IMR-90 (cell line): ENCODE data around the gene HOGA1. TPM values are rescaled to one million over a fixed set of nuclear protein-coding genes. Genes with fewer than 3 reads are reported as not detected.

Source experiments
- ATAC-seq: fragments of 200-7000 bp; cut with Tn5 transposase; 2 replicates; pipeline ENCODE4 v1.9.1; 2020; ENCODE audit warnings: low read depth, mild to moderate bottlenecking, moderate library complexity
- BruUV-seq: library from RNA; stranded (reverse); fragments of 400-500 nt; replicated peaks from 2 replicates; lab custom pipeline; 2021; lab: Mats Ljungman, UMichigan
- CTCF ChIA-PET: fragments of 300-600 bp; formaldehyde crosslinking; extraction: SDS; loops from one replicate; lab custom pipeline; 2021; ENCODE audit warnings: antibody characterized with exemption; lab: Yijun Ruan, JAX
- POLR2A ChIA-PET: fragments of 300-600 bp; sonication (Branson Sonifier 250); formaldehyde crosslinking; loops from one replicate; lab custom pipeline; 2022; ENCODE audit warnings: antibody characterized with exemption; ENCODE audit not compliant: unreplicated experiment; lab: Charles Lee
- DNase-seq: peaks from one replicate; pipeline ENCODE4 v3.0.0; 2013
- H2AFZ ChIP-seq: replicated peaks from 2 replicates; pipeline ENCODE3; 2013; ENCODE audit warnings: low read length, mild to moderate bottlenecking; ENCODE audit not compliant: poor library complexity
- H2AK5ac ChIP-seq: 2 replicates; pipeline ENCODE4 v1.6.1; 2013; ENCODE audit warnings: low read depth, low read length, inconsistent platforms
- H2AK9ac ChIP-seq: replicated peaks from 2 replicates; pipeline ENCODE3; 2013; ENCODE audit warnings: mild to moderate bottlenecking, low read depth, low read length, moderate library complexity; ENCODE audit not compliant: poor library complexity
- H2BK120ac ChIP-seq: 2 replicates; pipeline ENCODE4 v1.6.1; 2013; ENCODE audit warnings: low read depth, low read length, inconsistent platforms
- H2BK15ac ChIP-seq: 3 replicates; pipeline ENCODE4 v1.6.1; 2013; ENCODE audit warnings: low read depth, low read length, inconsistent platforms
- H2BK20ac ChIP-seq: 2 replicates; pipeline ENCODE4 v1.6.1; 2013; ENCODE audit warnings: low read depth, mild to moderate bottlenecking, inconsistent platforms, low read length, moderate library complexity
- H2BK5ac ChIP-seq: 2 replicates; pipeline ENCODE4 v1.6.1; 2013; ENCODE audit warnings: mild to moderate bottlenecking, low read depth, low read length, inconsistent platforms; ENCODE audit not compliant: poor library complexity, severe bottlenecking
- H3K14ac ChIP-seq: replicated peaks from 2 replicates; pipeline ENCODE4 v1.6.1; 2013; ENCODE audit warnings: low read depth, low read length, inconsistent platforms
- H3K18ac ChIP-seq: 2 replicates; pipeline ENCODE4 v1.6.1; 2013; ENCODE audit warnings: low read depth, low read length, control low read depth
- H3K23ac ChIP-seq: 2 replicates; pipeline ENCODE4 v1.6.1; 2013; ENCODE audit warnings: low read depth, low read length, inconsistent platforms
- H3K27ac ChIP-seq: 2 replicates; pipeline ENCODE4 v1.5.1; 2013; ENCODE audit warnings: mild to moderate bottlenecking, control low read depth, low read length; ENCODE audit not compliant: insufficient read depth
- H3K27me3 ChIP-seq: 2 replicates; pipeline ENCODE4 v1.6.1; 2013; ENCODE audit warnings: low read length; ENCODE audit not compliant: control insufficient read depth, insufficient read depth
- H3K36me3 ChIP-seq: 2 replicates; pipeline ENCODE4 v1.6.1; 2013; ENCODE audit warnings: low read length, mixed read lengths; ENCODE audit not compliant: control insufficient read depth, insufficient read depth
- H3K4ac ChIP-seq: 2 replicates; pipeline ENCODE4 v1.6.1; 2013; ENCODE audit warnings: low read depth, low read length, inconsistent platforms
- H3K4me1 ChIP-seq: 2 replicates; pipeline ENCODE4 v1.6.1; 2013; ENCODE audit warnings: low read length, mixed read lengths; ENCODE audit not compliant: control insufficient read depth, insufficient read depth
- H3K4me2 ChIP-seq: 2 replicates; pipeline ENCODE4 v1.6.1; 2013; ENCODE audit warnings: low read depth, mild to moderate bottlenecking, control low read depth, low read length, moderate library complexity
- H3K4me3 ChIP-seq: 2 replicates; pipeline ENCODE4 v1.5.1; 2013; ENCODE audit warnings: low read depth, mild to moderate bottlenecking, control low read depth, low read length, moderate library complexity; ENCODE audit not compliant: insufficient read depth
- H3K56ac ChIP-seq: 2 replicates; pipeline ENCODE4 v1.6.1; 2013; ENCODE audit warnings: low read length, inconsistent platforms; ENCODE audit not compliant: insufficient read depth; ENCODE audit errors: extremely low read depth
- H3K79me1 ChIP-seq, 2 experiments: 2 replicates each; pipeline ENCODE4 v1.6.1; 2013; ENCODE audit warnings: low read length in 2 of 2, inconsistent platforms in 1 of 2, low read depth in 1 of 2
- H3K9ac ChIP-seq: 2 replicates; pipeline ENCODE4 v1.6.1; 2013; ENCODE audit warnings: low read depth, low read length, control low read depth
- H3K9me1 ChIP-seq: 2 replicates; pipeline ENCODE4 v1.6.1; 2013; ENCODE audit warnings: low read length, inconsistent platforms; ENCODE audit not compliant: insufficient read depth
- H3K9me3 ChIP-seq: 2 replicates; pipeline ENCODE4 v1.6.1; 2013; ENCODE audit warnings: low read length; ENCODE audit not compliant: control insufficient read depth, insufficient read depth
- H4K20me1 ChIP-seq: 2 replicates; pipeline ENCODE4 v1.6.1; 2013; ENCODE audit warnings: low read length, inconsistent platforms; ENCODE audit not compliant: insufficient read depth
- H4K5ac ChIP-seq: 2 replicates; pipeline ENCODE4 v1.6.1; 2013; ENCODE audit warnings: mild to moderate bottlenecking, low read depth, low read length, control low read depth
- H4K8ac ChIP-seq, 2 experiments: 2 replicates each; pipeline ENCODE4 v1.6.1; 2013; ENCODE audit warnings: low read depth in 2 of 2, low read length in 2 of 2, control low read depth in 1 of 2, inconsistent platforms in 1 of 2
- H4K91ac ChIP-seq: 2 replicates; pipeline ENCODE4 v1.6.1; 2013; ENCODE audit warnings: low read depth, low read length, inconsistent platforms; ENCODE audit not compliant: insufficient read depth
- BHLHE40 ChIP-seq: fragments of 150-350 bp; IDR thresholded peaks from 2 replicates; pipeline ENCODE4 v1.6.1; 2016; ENCODE audit warnings: mild to moderate bottlenecking, low read depth, low read length
- CEBPB ChIP-seq: IDR thresholded peaks from 2 replicates; pipeline ENCODE4 v1.6.1; 2012; ENCODE audit warnings: low read depth, low read length, improper control_type of control experiment
- FOS ChIP-seq: fragments of 150-350 bp; IDR thresholded peaks from 2 replicates; pipeline ENCODE4 v1.6.1; 2016; ENCODE audit warnings: low read depth, low read length
- MAFK ChIP-seq: IDR thresholded peaks from 2 replicates; pipeline ENCODE4 v1.6.1; 2012; ENCODE audit warnings: low read depth, low read length, improper control_type of control experiment
- MAZ ChIP-seq: IDR thresholded peaks from 2 replicates; pipeline ENCODE4 v1.6.1; 2012; ENCODE audit warnings: low read depth, mild to moderate bottlenecking, low read length, improper control_type of control experiment, moderate library complexity, borderline replicate concordance
- POLR2A ChIP-seq: IDR thresholded peaks from 2 replicates; pipeline ENCODE4 v1.6.1; 2012; ENCODE audit warnings: mild to moderate bottlenecking, low read depth, low read length
- RAD21 ChIP-seq: IDR thresholded peaks from 2 replicates; pipeline ENCODE4 v1.6.1; 2012; ENCODE audit warnings: low read length, improper control_type of control experiment
- WGBS, 2 experiments: methylation state at CpG; one replicate each; pipeline versions ENCODE4 v1.1.5 to v1.1.7; 2013; ENCODE audit warnings: missing lambda C conversion rate in 2 of 2; ENCODE audit not compliant: insufficient read length in 1 of 2; ENCODE audit errors: extremely low coverage in 2 of 2; 5-methylcytosine and 5-hydroxymethylcytosine counted together
- dilution Hi-C: fragments of 300-500 bp; cut with HindIII; formaldehyde crosslinking; loops from one replicate; pipeline ENCODE4 v1.14.3; 2018; ENCODE audit warnings: low sequenced_read_pairs; ENCODE audit not compliant: unreplicated experiment
- in situ Hi-C: fragments of 300-500 bp; cut with MboI; formaldehyde crosslinking; loops from 3 replicates; pipeline ENCODE4 v1.14.3; 2019; ENCODE audit warnings: low sequenced_read_pairs, inconsistent platforms, mixed read lengths
- intact Hi-C: fragments of 100-400 bp; cut with micrococcal nuclease; formaldehyde crosslinking; loops from 2 replicates; pipeline ENCODE4 v1.10.0; 2022
- polyA plus RNA-seq, 3 experiments: library from polyadenylated mRNA; depleted of rRNA; stranded (reverse); fragments of >200 nt; gene quantifications; 2 replicates each; pipeline ENCODE4 v1.2.3, GENCODE V29; 2012; ENCODE audit warnings: low replicate concordance in 1 of 3
- total RNA-seq: library from RNA; depleted of rRNA; stranded (reverse); fragments of >200 nt; gene quantifications from 2 replicates; pipeline ENCODE4 v1.2.3, GENCODE V29; 2012
- TF ChIP-seq, protein P1 (sequence below): fragments of 150-350 bp; IDR thresholded peaks from 2 replicates; pipeline ENCODE4 v1.6.1; 2017; ENCODE audit warnings: mild to moderate bottlenecking, antibody characterized with exemption, low read length, low read depth
- TF ChIP-seq, protein P2 (sequence below): conservative IDR thresholded peaks from 2 replicates; pipeline ENCODE4 v1.5.1; 2012; ENCODE audit warnings: mild to moderate bottlenecking, low read depth, low read length, improper control_type of control experiment

The HOGA1 gene
- total and polyA plus RNA-seq, 2 of the 4 experiments (the other 2 are of a cell fraction): 0.36 to 0.41 TPM

- Histone ChIP-seq H4K8ac (peak overlapping the region; percentile 61 to 92), H2BK120ac (peak overlapping the region; percentile 97), H4K20me1 (peaks cover 11% of the 10 kb centered on the region; the same call in 1 of the 2 replicates), H2AK5ac (peak overlapping the region; percentile 100), H3K27me3 (no peaks in the 10 kb centered on the region), H3K27ac (peak overlapping the region; percentile 99), H2BK15ac (peak overlapping the region; percentile 92), H3K9me3 (no peaks in the 10 kb centered on the region), H3K4me3 (no peak overlapping the region), H3K18ac (peak overlapping the region; percentile 64), H3K14ac (peak overlapping the region; percentile 90), H2AFZ (peak overlapping the region; percentile 4), H3K9me1 (peaks cover 22% of the 10 kb centered on the region), H3K4me1 (peaks cover 19% of the 10 kb centered on the region), H3K4me2 (peak overlapping the region; percentile 59), H3K79me1 (peaks cover 39 to 71% of the 10 kb centered on the region in 2 experiments), H3K4ac (peak overlapping the region; percentile 95), H4K91ac (peak overlapping the region; percentile 97), H2BK5ac (peak overlapping the region; percentile 94), H3K9ac (peak overlapping the region; percentile 51), H3K36me3 (peaks cover 30% of the 10 kb centered on the region), H2AK9ac (peak overlapping the region; percentile 84), H3K23ac (peak overlapping the region; percentile 95), H2BK20ac (peak overlapping the region; percentile 96), H3K56ac (peak overlapping the region; percentile 83), H4K5ac (peak overlapping the region; percentile 85)
- no TSS peak for BruUV-seq
- ChIA-PET POLR2A (interaction anchor here (1.0 kb wide), 1 partner anchor 9 kb away, joined by 42 read pairs; no protein-coding TSS in a partner anchor), CTCF (interaction anchor here (0.8 to 1.1 kb wide), 2 partner anchors 53 to 77 kb away, joined by 3 to 4 read pairs; no protein-coding TSS in a partner anchor)
- TF ChIP-seq FOS (peak; percentile 86), POLR2A (peak; percentile 66; the same call in 1 of the 2 replicates), CEBPB (no peak), RAD21 (no peak; the same call in 1 of the 2 replicates), MAFK (peak; percentile 36; the same call in 1 of the 2 replicates), BHLHE40 (no peak), MAZ (no peak)
- TF ChIP-seq, protein P1, sequence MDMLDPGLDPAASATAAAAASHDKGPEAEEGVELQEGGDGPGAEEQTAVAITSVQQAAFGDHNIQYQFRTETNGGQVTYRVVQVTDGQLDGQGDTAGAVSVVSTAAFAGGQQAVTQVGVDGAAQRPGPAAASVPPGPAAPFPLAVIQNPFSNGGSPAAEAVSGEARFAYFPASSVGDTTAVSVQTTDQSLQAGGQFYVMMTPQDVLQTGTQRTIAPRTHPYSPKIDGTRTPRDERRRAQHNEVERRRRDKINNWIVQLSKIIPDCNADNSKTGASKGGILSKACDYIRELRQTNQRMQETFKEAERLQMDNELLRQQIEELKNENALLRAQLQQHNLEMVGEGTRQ: peak; percentile 62; the same call in 1 of the 2 replicates
- TF ChIP-seq, protein P2, sequence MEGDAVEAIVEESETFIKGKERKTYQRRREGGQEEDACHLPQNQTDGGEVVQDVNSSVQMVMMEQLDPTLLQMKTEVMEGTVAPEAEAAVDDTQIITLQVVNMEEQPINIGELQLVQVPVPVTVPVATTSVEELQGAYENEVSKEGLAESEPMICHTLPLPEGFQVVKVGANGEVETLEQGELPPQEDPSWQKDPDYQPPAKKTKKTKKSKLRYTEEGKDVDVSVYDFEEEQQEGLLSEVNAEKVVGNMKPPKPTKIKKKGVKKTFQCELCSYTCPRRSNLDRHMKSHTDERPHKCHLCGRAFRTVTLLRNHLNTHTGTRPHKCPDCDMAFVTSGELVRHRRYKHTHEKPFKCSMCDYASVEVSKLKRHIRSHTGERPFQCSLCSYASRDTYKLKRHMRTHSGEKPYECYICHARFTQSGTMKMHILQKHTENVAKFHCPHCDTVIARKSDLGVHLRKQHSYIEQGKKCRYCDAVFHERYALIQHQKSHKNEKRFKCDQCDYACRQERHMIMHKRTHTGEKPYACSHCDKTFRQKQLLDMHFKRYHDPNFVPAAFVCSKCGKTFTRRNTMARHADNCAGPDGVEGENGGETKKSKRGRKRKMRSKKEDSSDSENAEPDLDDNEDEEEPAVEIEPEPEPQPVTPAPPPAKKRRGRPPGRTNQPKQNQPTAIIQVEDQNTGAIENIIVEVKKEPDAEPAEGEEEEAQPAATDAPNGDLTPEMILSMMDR: no peak
- in situ Hi-C loops (no loop called here), intact Hi-C loops (loop anchor here (1.0 kb wide), 1 partner anchor 7 kb away; no protein-coding TSS in a partner anchor), dilution Hi-C loops (no loop called here)
- ATAC-seq (peak; percentile 92), DNase-seq (peak; percentile 96)
- WGBS, 2 experiments: 46% methylated on average over 5 of the region's 5 CpGs; no CpG with 5 or more reads in 1 of the 2 experiments
Measured at GRCh38 chr10:97648562-97649404, 64.6 kb downstream of the HOGA1 start.
